ENCODE measurements around the gene TMUB2. TPM values are rescaled to one million over a fixed set of nuclear protein-coding genes. Genes with fewer than 3 reads are reported as not detected.

Gene TMUB2
- total and polyA plus RNA-seq, 4 donors: 12.2 to 18.8 (median 14.0) TPM

DNA sequence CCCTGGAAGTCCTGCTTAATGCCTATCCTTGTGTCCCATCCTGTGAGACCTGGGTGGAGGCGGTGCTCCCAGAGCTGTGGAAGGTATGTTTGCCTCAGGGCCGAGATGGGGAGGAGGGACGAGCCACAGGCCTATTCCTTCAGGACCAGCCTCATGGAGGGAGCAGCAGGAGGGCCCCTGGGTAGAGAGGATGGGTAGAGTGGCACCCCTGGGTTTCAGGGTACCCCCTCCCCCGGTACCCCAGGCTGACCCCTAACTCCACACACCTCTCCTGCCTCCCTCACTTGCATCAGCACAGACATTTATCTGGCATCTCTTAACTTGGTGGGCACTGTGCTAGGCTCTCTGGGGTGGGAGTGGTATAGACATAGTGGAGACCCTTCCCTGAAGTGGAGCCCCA, 9.1 kb upstream of the TMUB2 start:
- no peaks in the 10 kb centered on the region for H3K4me1 ChIP-seq (ENCODE audit: control insufficient read depth in 4 of 4, insufficient read depth in 4 of 4, low read length in 3 of 4)
- no peak overlapping the region for H3K4me3 ChIP-seq (ENCODE audit: low read depth in 1 of 3, low read length in 3 of 3)
- H3K27ac ChIP-seq (ENCODE audit: low read depth in 1 of 2, low read length in 2 of 2): no peak overlapping the region
- no peaks in the 10 kb centered on the region for H3K9me3 ChIP-seq (ENCODE audit: control insufficient read depth in 4 of 4, low read length in 3 of 4)
- 94% methylated on average over 4 of the region's 4 CpGs for WGBS
- TF ChIP-seq RAD21 (IDR thresholded peaks at IDR 0.05) (no peak), FOXA1 (IDR thresholded peaks at IDR 0.05) (no peak), SP1 (IDR thresholded peaks at IDR 0.05) (no peak), FOXA2 (IDR thresholded peaks at IDR 0.05) (no peak)
- TF ChIP-seq, protein P1, sequence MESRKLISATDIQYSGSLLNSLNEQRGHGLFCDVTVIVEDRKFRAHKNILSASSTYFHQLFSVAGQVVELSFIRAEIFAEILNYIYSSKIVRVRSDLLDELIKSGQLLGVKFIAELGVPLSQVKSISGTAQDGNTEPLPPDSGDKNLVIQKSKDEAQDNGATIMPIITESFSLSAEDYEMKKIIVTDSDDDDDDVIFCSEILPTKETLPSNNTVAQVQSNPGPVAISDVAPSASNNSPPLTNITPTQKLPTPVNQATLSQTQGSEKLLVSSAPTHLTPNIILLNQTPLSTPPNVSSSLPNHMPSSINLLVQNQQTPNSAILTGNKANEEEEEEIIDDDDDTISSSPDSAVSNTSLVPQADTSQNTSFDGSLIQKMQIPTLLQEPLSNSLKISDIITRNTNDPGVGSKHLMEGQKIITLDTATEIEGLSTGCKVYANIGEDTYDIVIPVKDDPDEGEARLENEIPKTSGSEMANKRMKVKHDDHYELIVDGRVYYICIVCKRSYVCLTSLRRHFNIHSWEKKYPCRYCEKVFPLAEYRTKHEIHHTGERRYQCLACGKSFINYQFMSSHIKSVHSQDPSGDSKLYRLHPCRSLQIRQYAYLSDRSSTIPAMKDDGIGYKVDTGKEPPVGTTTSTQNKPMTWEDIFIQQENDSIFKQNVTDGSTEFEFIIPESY (IDR thresholded peaks at IDR 0.05): no peak
- no peak for DNase-seq (ENCODE audit: low spot score)
- no peaks in the 10 kb centered on the region for H3K27me3 ChIP-seq (ENCODE audit: control insufficient read depth in 4 of 4, insufficient read depth in 4 of 4, low read length in 3 of 4)
- H3K9ac ChIP-seq (ENCODE audit: low read depth in 1 of 2, low read length in 2 of 2): no peak overlapping the region
- peaks cover 2 to 13% (median 7%) of the 10 kb centered on the region in 4 donors for H3K36me3 ChIP-seq (ENCODE audit: control insufficient read depth in 4 of 4, insufficient read depth in 3 of 4, low read depth in 1 of 4, low read length in 3 of 4)

DNA sequence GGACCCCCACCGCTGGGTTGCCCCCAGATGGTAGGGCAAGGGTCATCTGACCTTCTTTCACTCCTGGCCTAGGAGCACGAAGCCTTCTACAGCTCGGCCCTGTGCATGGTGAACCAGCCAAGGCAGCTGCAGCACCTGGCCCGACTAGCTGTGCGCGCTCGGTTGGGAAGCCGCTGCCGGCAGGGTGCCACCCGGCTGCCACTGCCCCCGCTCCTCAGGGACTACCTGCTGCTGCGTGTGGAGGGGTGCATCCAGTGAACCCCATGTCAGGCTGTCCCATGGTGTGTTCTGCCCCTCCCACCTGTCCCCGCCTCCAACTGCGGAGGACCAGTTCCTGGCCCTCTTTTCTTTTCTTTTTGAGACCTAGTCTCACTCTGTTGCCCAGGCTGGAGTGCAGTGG, 8.6 kb upstream of the TMUB2 start:
- WGBS: 97% methylated on average over 14 of the region's 14 CpGs
- Histone ChIP-seq H3K36me3 (ENCODE audit: control insufficient read depth in 4 of 4, insufficient read depth in 3 of 4, low read depth in 1 of 4, low read length in 3 of 4) (peaks cover 2 to 13% (median 8%) of the 10 kb centered on the region in 4 donors), H3K9ac (ENCODE audit: low read depth in 1 of 2, low read length in 2 of 2) (no peak overlapping the region), H3K27me3 (ENCODE audit: control insufficient read depth in 4 of 4, insufficient read depth in 4 of 4, low read length in 3 of 4) (no peaks in the 10 kb centered on the region), H3K4me3 (ENCODE audit: low read depth in 1 of 3, low read length in 3 of 3) (no peak overlapping the region), H3K27ac (ENCODE audit: low read depth in 1 of 2, low read length in 2 of 2) (no peak overlapping the region), H3K4me1 (ENCODE audit: control insufficient read depth in 4 of 4, insufficient read depth in 4 of 4, low read length in 3 of 4) (no peaks in the 10 kb centered on the region), H3K9me3 (ENCODE audit: control insufficient read depth in 4 of 4, low read length in 3 of 4) (no peaks in the 10 kb centered on the region)
- TF ChIP-seq EGR1 (IDR thresholded peaks at IDR 0.05; ENCODE audit: low read depth in 2 of 2): no peak
- TF ChIP-seq, protein P2, sequence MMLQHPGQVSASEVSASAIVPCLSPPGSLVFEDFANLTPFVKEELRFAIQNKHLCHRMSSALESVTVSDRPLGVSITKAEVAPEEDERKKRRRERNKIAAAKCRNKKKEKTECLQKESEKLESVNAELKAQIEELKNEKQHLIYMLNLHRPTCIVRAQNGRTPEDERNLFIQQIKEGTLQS (IDR thresholded peaks at IDR 0.05): no peak
- TF ChIP-seq, protein P3, sequence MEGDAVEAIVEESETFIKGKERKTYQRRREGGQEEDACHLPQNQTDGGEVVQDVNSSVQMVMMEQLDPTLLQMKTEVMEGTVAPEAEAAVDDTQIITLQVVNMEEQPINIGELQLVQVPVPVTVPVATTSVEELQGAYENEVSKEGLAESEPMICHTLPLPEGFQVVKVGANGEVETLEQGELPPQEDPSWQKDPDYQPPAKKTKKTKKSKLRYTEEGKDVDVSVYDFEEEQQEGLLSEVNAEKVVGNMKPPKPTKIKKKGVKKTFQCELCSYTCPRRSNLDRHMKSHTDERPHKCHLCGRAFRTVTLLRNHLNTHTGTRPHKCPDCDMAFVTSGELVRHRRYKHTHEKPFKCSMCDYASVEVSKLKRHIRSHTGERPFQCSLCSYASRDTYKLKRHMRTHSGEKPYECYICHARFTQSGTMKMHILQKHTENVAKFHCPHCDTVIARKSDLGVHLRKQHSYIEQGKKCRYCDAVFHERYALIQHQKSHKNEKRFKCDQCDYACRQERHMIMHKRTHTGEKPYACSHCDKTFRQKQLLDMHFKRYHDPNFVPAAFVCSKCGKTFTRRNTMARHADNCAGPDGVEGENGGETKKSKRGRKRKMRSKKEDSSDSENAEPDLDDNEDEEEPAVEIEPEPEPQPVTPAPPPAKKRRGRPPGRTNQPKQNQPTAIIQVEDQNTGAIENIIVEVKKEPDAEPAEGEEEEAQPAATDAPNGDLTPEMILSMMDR (IDR thresholded peaks at IDR 0.05; ENCODE audit: low read depth, low read length, missing input control): no peak
- TF ChIP-seq RAD21 (IDR thresholded peaks at IDR 0.05): no peak
- TF ChIP-seq, protein P1 (IDR thresholded peaks at IDR 0.05): no peak
- TF ChIP-seq, protein P4, sequence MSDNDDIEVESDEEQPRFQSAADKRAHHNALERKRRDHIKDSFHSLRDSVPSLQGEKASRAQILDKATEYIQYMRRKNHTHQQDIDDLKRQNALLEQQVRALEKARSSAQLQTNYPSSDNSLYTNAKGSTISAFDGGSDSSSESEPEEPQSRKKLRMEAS (IDR thresholded peaks at IDR 0.05): no peak
- no peak for TF ChIP-seq YY1 (IDR thresholded peaks at IDR 0.05)
- TF ChIP-seq NR2F2 (IDR thresholded peaks at IDR 0.05): no peak
- TF ChIP-seq FOXA2 (IDR thresholded peaks at IDR 0.05): no peak
- no peak for TF ChIP-seq JUND (IDR thresholded peaks at IDR 0.05)
- TF ChIP-seq HNF4A (conservative IDR thresholded peaks at IDR 0.05): no peak
- TF ChIP-seq HNF4G (IDR thresholded peaks at IDR 0.05): no peak
- TF ChIP-seq SP1 (IDR thresholded peaks at IDR 0.05): no peak
- no peak for TF ChIP-seq TAF1 (conservative IDR thresholded peaks at IDR 0.05)
- TF ChIP-seq GABPA (IDR thresholded peaks at IDR 0.05 in 1 of 2, conservative IDR thresholded peaks at IDR 0.05 in 1 of 2): no peak
- TF ChIP-seq RXRA (IDR thresholded peaks at IDR 0.05): no peak
- TF ChIP-seq FOXA1 (IDR thresholded peaks at IDR 0.05): no peak
- no peak for DNase-seq (ENCODE audit: low spot score)

Data from liver (tissue), 9 donors.